HG02852 (cell line): ENCODE results near the gene BPIFB4.
A peak's percentile ranks its signal among the peaks of the same experiment; 100 is the strongest.
"Not testable (repeated sequence)": the region's sequence is repeated elsewhere in the genome, so short reads cannot be mapped to it uniquely, and the experiment has no call there.

ENCODE experiments used
- ATAC-seq: cut with Tn5 transposase; IDR thresholded peaks from one replicate; pipeline ENCODE4 v1.9.1; 2021; ENCODE audit warnings: mild to moderate bottlenecking, moderate library complexity; ENCODE audit not compliant: unreplicated experiment

The BPIFB4 gene

GRCh38 chr20:33112547-33113386, 33.3 kb downstream of the BPIFB4 start:
- ATAC-seq = no peak

- no peak for ATAC-seq
These were observed 34.0 kb downstream of the BPIFB4 start for GRCh38 chr20:33113387-33113908.

- not testable (repeated sequence) for ATAC-seq
These were observed 36.1 kb downstream of the BPIFB4 start for GRCh38 chr20:33115501-33115900.

GRCh38 chr20:33119725-33120720, 40.6 kb downstream of the BPIFB4 start:
- peak; percentile 73 for ATAC-seq

GRCh38 chr20:33120934-33121333, 41.5 kb downstream of the BPIFB4 start:
- no peak for ATAC-seq

GRCh38 chr20:33122297-33122696, 42.9 kb downstream of the BPIFB4 start:
- ATAC-seq = not testable (repeated sequence)

GRCh38 chr20:33124261-33124660, 44.8 kb downstream of the BPIFB4 start:
- ATAC-seq = no peak

GRCh38 chr20:33124994-33125393, 45.6 kb downstream of the BPIFB4 start:
- ATAC-seq = no peak

- ATAC-seq = no peak
These were observed 46.5 kb downstream of the BPIFB4 start for GRCh38 chr20:33125983-33126382.

- ATAC-seq = no peak
These were observed 48.1 kb downstream of the BPIFB4 start for GRCh38 chr20:33127422-33128097.

GRCh38 chr20:33130568-33131061, 51.2 kb downstream of the BPIFB4 start:
- no peak for ATAC-seq

- no peak for ATAC-seq
These were observed 52.6 kb downstream of the BPIFB4 start for GRCh38 chr20:33131949-33132473.

- no peak for ATAC-seq
These were observed 53.3 kb downstream of the BPIFB4 start for GRCh38 chr20:33132513-33133372.

- ATAC-seq = no peak
These were observed 54.0 kb downstream of the BPIFB4 start for GRCh38 chr20:33133373-33133941.

GRCh38 chr20:33137195-33137594, 57.8 kb downstream of the BPIFB4 start:
- ATAC-seq = no peak

GRCh38 chr20:33139467-33139866, 60.0 kb downstream of the BPIFB4 start:
- no peak for ATAC-seq

GRCh38 chr20:33145521-33145920, 66.1 kb downstream of the BPIFB4 start:
- ATAC-seq = no peak

GRCh38 chr20:33147299-33147698, 67.9 kb downstream of the BPIFB4 start:
- no peak for ATAC-seq

- ATAC-seq = no peak
These were observed 68.6 kb downstream of the BPIFB4 start for GRCh38 chr20:33148040-33148439.
